Measurements from ENCODE around the gene AP1S2.
"Not testable (repeated sequence)": the region's sequence is repeated elsewhere in the genome, so short reads cannot be mapped to it uniquely, and the experiment has no call there.

AP1S2 gene

GRCh38 chrX:15882704-15883539, 28.3 kb upstream of the AP1S2 start:
- no peak overlapping the region for H3K27ac ChIP-seq
- TF ChIP-seq ZFX (IDR thresholded peaks at IDR 0.05) (no peak), CTCF (conservative IDR thresholded peaks at IDR 0.05) (no peak)

- H3K27ac ChIP-seq, result no peak overlapping the region
- TF ChIP-seq ZFX (IDR thresholded peaks at IDR 0.05), result no peak
- TF ChIP-seq CTCF (conservative IDR thresholded peaks at IDR 0.05), result no peak
These were observed 26.8 kb upstream of the AP1S2 start for GRCh38 chrX:15881381-15881897.

- not testable (repeated sequence) for H3K27ac ChIP-seq
These were observed 23.3 kb upstream of the AP1S2 start for GRCh38 chrX:15877914-15878313.

- no peak for TF ChIP-seq ZFX (IDR thresholded peaks at IDR 0.05)
- no peak for TF ChIP-seq CTCF (conservative IDR thresholded peaks at IDR 0.05)
- no peak overlapping the region for H3K27ac ChIP-seq
These were observed 22.8 kb upstream of the AP1S2 start for GRCh38 chrX:15877380-15877779.

DNA sequence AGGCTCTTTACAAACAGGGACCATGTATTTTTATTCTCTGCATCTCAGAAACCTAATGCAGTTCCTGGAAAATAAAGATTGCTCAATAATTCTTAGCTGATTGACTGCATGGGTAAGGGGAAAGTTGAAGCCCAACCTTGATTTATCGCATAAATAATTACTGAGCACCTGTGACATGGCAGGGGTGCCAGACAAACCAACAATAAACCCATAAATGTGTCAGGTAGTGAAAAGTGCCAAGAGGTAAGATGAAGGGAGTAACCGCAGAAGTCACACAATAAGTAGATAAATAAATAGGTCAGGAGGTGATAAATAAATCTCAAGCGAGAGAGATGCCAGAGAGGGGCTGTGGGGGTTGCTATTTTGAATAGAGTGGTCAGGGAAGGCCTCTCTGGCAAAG, 20.1 kb upstream of the AP1S2 start:
- TF ChIP-seq CTCF (conservative IDR thresholded peaks at IDR 0.05) (no peak), ZFX (IDR thresholded peaks at IDR 0.05) (no peak)

GRCh38 chrX:15873566-15873965, 19.0 kb upstream of the AP1S2 start:
- no peak overlapping the region for H3K27ac ChIP-seq
- TF ChIP-seq CTCF (conservative IDR thresholded peaks at IDR 0.05) (no peak), ZFX (IDR thresholded peaks at IDR 0.05) (no peak)

More for the DNA sequence above, 20.1 kb upstream of the AP1S2 start:
- H3K27ac ChIP-seq, result no peak overlapping the region

DNA sequence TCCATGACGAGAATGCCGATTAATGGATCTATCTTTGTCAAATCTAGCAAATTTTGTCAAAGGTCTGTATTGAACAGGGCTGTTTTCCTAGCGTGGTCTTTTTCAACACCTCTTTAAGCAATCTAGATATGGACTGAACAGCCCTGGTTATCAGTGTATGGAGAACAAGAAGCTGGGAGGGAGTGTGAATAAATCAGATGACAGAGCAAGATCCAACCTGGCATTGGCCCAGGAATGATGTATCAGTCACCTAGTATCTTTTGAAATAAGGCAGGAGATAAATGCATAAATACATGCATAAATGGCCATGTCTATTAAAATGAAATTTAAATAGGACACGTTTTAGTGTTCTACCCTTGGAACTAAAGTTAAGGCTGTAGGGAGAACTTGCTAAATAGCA, 15.7 kb upstream of the AP1S2 start:
- TF ChIP-seq CTCF (conservative IDR thresholded peaks at IDR 0.05), result no peak
- TF ChIP-seq ZFX (IDR thresholded peaks at IDR 0.05), result no peak
- no peak overlapping the region for H3K27ac ChIP-seq

DNA sequence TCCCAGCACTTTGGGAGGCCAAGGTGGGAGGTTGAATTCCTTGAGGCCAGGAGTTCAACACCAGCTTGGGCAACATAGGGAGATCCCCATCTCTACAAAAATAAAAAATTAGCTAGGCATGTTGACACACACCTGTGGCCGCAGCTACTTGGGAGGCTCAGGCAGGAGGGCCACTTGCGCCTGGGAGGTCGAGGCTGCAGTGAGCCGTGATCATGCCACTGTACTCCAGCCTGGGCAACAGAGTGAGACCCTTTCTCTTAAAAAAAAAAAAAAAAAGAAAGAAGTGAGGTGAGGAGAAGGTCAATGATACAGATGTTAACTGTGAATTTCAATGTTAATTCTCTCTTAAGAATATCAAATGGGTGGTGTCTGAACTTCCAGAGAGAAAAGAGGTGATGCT, 15.1 kb upstream of the AP1S2 start:
- TF ChIP-seq CTCF (conservative IDR thresholded peaks at IDR 0.05) (no peak), ZFX (IDR thresholded peaks at IDR 0.05) (no peak)

More for the DNA sequence above, 15.1 kb upstream of the AP1S2 start:
- H3K27ac ChIP-seq, result no peak overlapping the region
